HEK293 (cell line): ENCODE data around the gene GNB5.

Experiments
- CTCF ChIA-PET: fragments of 350-600 bp; formaldehyde crosslinking; extraction: SDS; loops from one replicate; lab custom pipeline; 2021; ENCODE audit warnings: antibody characterized with exemption; lab: Yijun Ruan, JAX
- POLR2A ChIA-PET: fragments of 300-600 bp; formaldehyde crosslinking; extraction: SDS; loops from one replicate; lab custom pipeline; 2020; ENCODE audit warnings: antibody characterized with exemption, inconsistent platforms; lab: Yijun Ruan, JAX
- H3K27ac ChIP-seq: fragments of 200-500 bp; sonication (Bioruptor generic); 2 replicates; pipeline ENCODE4 v1.5.1; 2014; ENCODE audit warnings: low read depth, low read length, control low read depth, inconsistent platforms; ENCODE audit errors: extremely low read depth
- H3K36me3 ChIP-seq, 2 experiments: fragments of 200-500 bp in 1 of 2; sonication (Bioruptor generic) in 1 of 2; 1 replicate in 1 of 2; 2 replicates in 1 of 2; pipeline ENCODE4 v1.5.1; 2014 to 2017; ENCODE audit warnings: inconsistent platforms in 2 of 2, low read length in 2 of 2; ENCODE audit not compliant: control insufficient read depth in 2 of 2, insufficient read depth in 1 of 2
- H3K4me1 ChIP-seq: fragments of 200-500 bp; sonication (Bioruptor generic); 2 replicates; pipeline ENCODE4 v1.5.1; 2014; ENCODE audit warnings: mild to moderate bottlenecking, low read length, inconsistent platforms; ENCODE audit not compliant: control insufficient read depth, insufficient read depth
- H3K4me3 ChIP-seq: 2 replicates; pipeline ENCODE4 v1.5.1; 2011; ENCODE audit warnings: low read depth, mild to moderate bottlenecking, control low read depth, low read length, moderate library complexity
- H3K9me3 ChIP-seq: fragments of 200-500 bp; sonication (Bioruptor generic); 2 replicates; pipeline ENCODE4 v1.5.1; 2014; ENCODE audit warnings: low read depth, low read length, inconsistent platforms; ENCODE audit not compliant: control insufficient read depth, insufficient read depth
- REPIN1 ChIP-seq: fragments of 450-650 bp; formaldehyde crosslinking; IDR thresholded peaks from 2 replicates; pipeline ENCODE4 v1.5.1; 2017; ENCODE audit warnings: missing biosample characterization, missing genetic modification characterization, low read depth
- ZEB2 ChIP-seq: fragments of 450-650 bp; formaldehyde crosslinking; IDR thresholded peaks from 2 replicates; pipeline ENCODE4 v1.5.1; 2016; ENCODE audit warnings: missing biosample characterization, missing genetic modification characterization
- ZFP37 ChIP-seq: fragments of 450-650 bp; formaldehyde crosslinking; IDR thresholded peaks from 2 replicates; pipeline ENCODE4 v1.5.1; 2016; ENCODE audit warnings: missing biosample characterization, missing genetic modification characterization
- ZNF133 ChIP-seq: fragments of 450-650 bp; formaldehyde crosslinking; IDR thresholded peaks from 2 replicates; pipeline ENCODE4 v1.5.1; 2016; ENCODE audit warnings: missing biosample characterization, missing genetic modification characterization
- ZNF184 ChIP-seq: fragments of 450-650 bp; IDR thresholded peaks from 2 replicates; pipeline ENCODE4 v1.5.1; 2018; ENCODE audit warnings: missing biosample characterization, mild to moderate bottlenecking, missing genetic modification characterization
- ZNF350 ChIP-seq: fragments of 450-650 bp; formaldehyde crosslinking; IDR thresholded peaks from 2 replicates; pipeline ENCODE4 v1.5.0; 2017; ENCODE audit warnings: missing biosample characterization, mild to moderate bottlenecking, missing genetic modification characterization
- ZNF530 ChIP-seq: fragments of 450-650 bp; formaldehyde crosslinking; IDR thresholded peaks from 2 replicates; pipeline ENCODE4 v1.5.1; 2016; ENCODE audit warnings: low read depth, missing biosample characterization, missing genetic modification characterization
- ZNF621 ChIP-seq: fragments of 450-650 bp; formaldehyde crosslinking; IDR thresholded peaks from 2 replicates; pipeline ENCODE4 v1.5.1; 2017; ENCODE audit warnings: missing biosample characterization, missing genetic modification characterization
- ZNF658 ChIP-seq: fragments of 450-650 bp; formaldehyde crosslinking; IDR thresholded peaks from 2 replicates; pipeline ENCODE4; 2016; ENCODE audit warnings: missing biosample characterization, missing genetic modification characterization
- ZNF664 ChIP-seq: fragments of 450-650 bp; formaldehyde crosslinking; IDR thresholded peaks from 2 replicates; pipeline ENCODE4 v1.5.1; 2016; ENCODE audit warnings: missing biosample characterization, missing genetic modification characterization
- ZNF747 ChIP-seq: fragments of 450-650 bp; formaldehyde crosslinking; IDR thresholded peaks from 2 replicates; pipeline ENCODE4 v1.5.1; 2016; ENCODE audit warnings: missing biosample characterization, missing genetic modification characterization
- TF ChIP-seq, protein P1 (sequence below): IDR thresholded peaks from 2 replicates; pipeline ENCODE4 v1.6.1; 2011; ENCODE audit warnings: mild to moderate bottlenecking, low read depth, low read length, borderline replicate concordance
- TF ChIP-seq, protein P2 (sequence below): fragments of 450-650 bp; formaldehyde crosslinking; IDR thresholded peaks from 2 replicates; pipeline ENCODE4 v1.5.1; 2016; ENCODE audit warnings: missing biosample characterization, missing genetic modification characterization, borderline replicate concordance
- TF ChIP-seq, protein P3 (sequence below): fragments of 450-650 bp; formaldehyde crosslinking; IDR thresholded peaks from 2 replicates; pipeline ENCODE4 v1.5.1; 2016; ENCODE audit warnings: missing biosample characterization, missing genetic modification characterization
- TF ChIP-seq, protein P4 (sequence below): fragments of 450-650 bp; formaldehyde crosslinking; IDR thresholded peaks from 2 replicates; pipeline ENCODE4 v1.5.1; 2017; ENCODE audit warnings: missing biosample characterization, missing genetic modification characterization
- TF ChIP-seq, protein P5 (sequence below): fragments of 450-650 bp; IDR thresholded peaks from 2 replicates; pipeline ENCODE4 v1.5.1; 2018; ENCODE audit warnings: missing biosample characterization, mild to moderate bottlenecking, missing genetic modification characterization
- TF ChIP-seq, protein P6 (sequence below): sonication (generic); formaldehyde crosslinking; IDR thresholded peaks from 2 replicates; pipeline ENCODE4 v1.8.1; 2022; ENCODE audit warnings: mild to moderate bottlenecking, moderate library complexity, missing genetic modification reagents
- TF ChIP-seq, protein P7 (sequence below): fragments of 450-650 bp; formaldehyde crosslinking; IDR thresholded peaks from 2 replicates; pipeline ENCODE4 v1.5.1; 2016; ENCODE audit warnings: missing biosample characterization, missing genetic modification characterization, borderline replicate concordance

The GNB5 gene

DNA sequence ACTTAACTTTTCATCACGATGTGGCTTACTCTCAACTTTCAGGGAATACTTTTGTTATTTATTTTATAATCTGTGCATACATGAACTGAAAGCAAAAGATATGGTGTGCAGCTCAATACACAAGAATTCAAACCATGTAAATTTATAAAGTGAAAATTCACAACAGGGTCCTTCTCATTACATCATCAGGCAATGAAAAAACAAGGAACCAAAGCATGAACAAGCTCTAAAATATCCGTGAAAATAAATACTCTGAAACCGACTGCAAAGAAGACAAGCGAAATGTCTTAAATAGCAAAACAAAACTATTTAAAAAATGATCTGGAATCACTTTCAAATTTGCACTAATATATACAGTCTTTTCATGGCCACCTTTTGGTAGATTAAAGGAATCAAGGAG, 28.9 kb downstream of the GNB5 start:
- peaks cover 0 to 3% of the 10 kb centered on the region in 2 experiments; a peak in 1 of 3 replicates for H3K36me3 ChIP-seq
- no peaks in the 10 kb centered on the region for H3K4me1 ChIP-seq
- H3K27ac ChIP-seq = no peak overlapping the region
- CTCF ChIA-PET = interaction anchor here (0.6 to 0.7 kb wide), 2 partner anchors 12 to 924 kb away, joined by 4 read pairs; no protein-coding TSS in a partner anchor
- POLR2A ChIA-PET = no interaction called here
- no peak for TF ChIP-seq ZNF747 (tag by site-specific recombination)
- no peak for TF ChIP-seq ZNF184 (tag by site-specific recombination)
- TF ChIP-seq, protein P1, sequence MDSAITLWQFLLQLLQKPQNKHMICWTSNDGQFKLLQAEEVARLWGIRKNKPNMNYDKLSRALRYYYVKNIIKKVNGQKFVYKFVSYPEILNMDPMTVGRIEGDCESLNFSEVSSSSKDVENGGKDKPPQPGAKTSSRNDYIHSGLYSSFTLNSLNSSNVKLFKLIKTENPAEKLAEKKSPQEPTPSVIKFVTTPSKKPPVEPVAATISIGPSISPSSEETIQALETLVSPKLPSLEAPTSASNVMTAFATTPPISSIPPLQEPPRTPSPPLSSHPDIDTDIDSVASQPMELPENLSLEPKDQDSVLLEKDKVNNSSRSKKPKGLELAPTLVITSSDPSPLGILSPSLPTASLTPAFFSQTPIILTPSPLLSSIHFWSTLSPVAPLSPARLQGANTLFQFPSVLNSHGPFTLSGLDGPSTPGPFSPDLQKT = no peak
- no peak for TF ChIP-seq ZNF664 (tag by site-specific recombination)
- no peak for TF ChIP-seq ZFP37 (tag by site-specific recombination)
- TF ChIP-seq ZNF133 (tag by site-specific recombination) = no peak
- TF ChIP-seq, protein P2, sequence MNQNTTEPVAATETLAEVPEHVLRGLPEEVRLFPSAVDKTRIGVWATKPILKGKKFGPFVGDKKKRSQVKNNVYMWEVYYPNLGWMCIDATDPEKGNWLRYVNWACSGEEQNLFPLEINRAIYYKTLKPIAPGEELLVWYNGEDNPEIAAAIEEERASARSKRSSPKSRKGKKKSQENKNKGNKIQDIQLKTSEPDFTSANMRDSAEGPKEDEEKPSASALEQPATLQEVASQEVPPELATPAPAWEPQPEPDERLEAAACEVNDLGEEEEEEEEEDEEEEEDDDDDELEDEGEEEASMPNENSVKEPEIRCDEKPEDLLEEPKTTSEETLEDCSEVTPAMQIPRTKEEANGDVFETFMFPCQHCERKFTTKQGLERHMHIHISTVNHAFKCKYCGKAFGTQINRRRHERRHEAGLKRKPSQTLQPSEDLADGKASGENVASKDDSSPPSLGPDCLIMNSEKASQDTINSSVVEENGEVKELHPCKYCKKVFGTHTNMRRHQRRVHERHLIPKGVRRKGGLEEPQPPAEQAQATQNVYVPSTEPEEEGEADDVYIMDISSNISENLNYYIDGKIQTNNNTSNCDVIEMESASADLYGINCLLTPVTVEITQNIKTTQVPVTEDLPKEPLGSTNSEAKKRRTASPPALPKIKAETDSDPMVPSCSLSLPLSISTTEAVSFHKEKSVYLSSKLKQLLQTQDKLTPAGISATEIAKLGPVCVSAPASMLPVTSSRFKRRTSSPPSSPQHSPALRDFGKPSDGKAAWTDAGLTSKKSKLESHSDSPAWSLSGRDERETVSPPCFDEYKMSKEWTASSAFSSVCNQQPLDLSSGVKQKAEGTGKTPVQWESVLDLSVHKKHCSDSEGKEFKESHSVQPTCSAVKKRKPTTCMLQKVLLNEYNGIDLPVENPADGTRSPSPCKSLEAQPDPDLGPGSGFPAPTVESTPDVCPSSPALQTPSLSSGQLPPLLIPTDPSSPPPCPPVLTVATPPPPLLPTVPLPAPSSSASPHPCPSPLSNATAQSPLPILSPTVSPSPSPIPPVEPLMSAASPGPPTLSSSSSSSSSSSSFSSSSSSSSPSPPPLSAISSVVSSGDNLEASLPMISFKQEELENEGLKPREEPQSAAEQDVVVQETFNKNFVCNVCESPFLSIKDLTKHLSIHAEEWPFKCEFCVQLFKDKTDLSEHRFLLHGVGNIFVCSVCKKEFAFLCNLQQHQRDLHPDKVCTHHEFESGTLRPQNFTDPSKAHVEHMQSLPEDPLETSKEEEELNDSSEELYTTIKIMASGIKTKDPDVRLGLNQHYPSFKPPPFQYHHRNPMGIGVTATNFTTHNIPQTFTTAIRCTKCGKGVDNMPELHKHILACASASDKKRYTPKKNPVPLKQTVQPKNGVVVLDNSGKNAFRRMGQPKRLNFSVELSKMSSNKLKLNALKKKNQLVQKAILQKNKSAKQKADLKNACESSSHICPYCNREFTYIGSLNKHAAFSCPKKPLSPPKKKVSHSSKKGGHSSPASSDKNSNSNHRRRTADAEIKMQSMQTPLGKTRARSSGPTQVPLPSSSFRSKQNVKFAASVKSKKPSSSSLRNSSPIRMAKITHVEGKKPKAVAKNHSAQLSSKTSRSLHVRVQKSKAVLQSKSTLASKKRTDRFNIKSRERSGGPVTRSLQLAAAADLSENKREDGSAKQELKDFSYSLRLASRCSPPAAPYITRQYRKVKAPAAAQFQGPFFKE (tag by site-specific recombination) = no peak
- TF ChIP-seq, protein P3, sequence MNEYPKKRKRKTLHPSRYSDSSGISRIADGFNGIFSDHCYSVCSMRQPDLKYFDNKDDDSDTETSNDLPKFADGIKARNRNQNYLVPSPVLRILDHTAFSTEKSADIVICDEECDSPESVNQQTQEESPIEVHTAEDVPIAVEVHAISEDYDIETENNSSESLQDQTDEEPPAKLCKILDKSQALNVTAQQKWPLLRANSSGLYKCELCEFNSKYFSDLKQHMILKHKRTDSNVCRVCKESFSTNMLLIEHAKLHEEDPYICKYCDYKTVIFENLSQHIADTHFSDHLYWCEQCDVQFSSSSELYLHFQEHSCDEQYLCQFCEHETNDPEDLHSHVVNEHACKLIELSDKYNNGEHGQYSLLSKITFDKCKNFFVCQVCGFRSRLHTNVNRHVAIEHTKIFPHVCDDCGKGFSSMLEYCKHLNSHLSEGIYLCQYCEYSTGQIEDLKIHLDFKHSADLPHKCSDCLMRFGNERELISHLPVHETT (tag by site-specific recombination) = no peak
- no peak for TF ChIP-seq REPIN1 (tag by site-specific recombination)
- TF ChIP-seq, protein P4, sequence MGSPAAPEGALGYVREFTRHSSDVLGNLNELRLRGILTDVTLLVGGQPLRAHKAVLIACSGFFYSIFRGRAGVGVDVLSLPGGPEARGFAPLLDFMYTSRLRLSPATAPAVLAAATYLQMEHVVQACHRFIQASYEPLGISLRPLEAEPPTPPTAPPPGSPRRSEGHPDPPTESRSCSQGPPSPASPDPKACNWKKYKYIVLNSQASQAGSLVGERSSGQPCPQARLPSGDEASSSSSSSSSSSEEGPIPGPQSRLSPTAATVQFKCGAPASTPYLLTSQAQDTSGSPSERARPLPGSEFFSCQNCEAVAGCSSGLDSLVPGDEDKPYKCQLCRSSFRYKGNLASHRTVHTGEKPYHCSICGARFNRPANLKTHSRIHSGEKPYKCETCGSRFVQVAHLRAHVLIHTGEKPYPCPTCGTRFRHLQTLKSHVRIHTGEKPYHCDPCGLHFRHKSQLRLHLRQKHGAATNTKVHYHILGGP (tag by site-specific recombination) = no peak
- H3K9me3 ChIP-seq = no peaks in the 10 kb centered on the region
- H3K4me3 ChIP-seq = no peak overlapping the region

DNA sequence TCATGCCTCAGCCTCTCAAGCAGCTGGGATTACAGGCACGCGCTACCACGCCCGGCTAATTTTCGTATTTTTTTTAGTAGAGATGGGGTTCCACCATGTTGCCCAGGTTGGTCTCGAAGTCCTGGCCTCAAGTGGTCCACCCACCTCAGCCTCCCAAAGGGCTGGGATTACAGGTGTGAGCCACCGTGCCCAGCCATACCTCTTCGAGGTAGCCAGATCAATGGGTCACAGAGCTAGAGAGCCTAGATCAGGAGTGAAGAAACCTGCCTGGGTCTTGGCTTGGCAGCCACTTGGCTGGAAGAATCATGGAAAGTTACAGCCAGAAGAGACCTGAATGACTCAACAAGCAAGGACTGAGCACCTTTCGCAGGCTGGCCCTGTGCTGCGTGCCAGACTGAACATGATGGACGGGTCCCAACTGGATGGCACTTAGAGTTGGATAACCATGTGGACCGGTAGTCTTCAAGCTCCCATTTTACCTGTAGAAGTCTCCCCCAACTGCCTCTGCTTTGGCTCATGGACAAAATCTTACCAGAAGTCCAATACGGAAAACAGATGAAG, 29.7 kb downstream of the GNB5 start:
- ChIA-PET POLR2A (no interaction called here), CTCF (no interaction called here)
- H3K4me3 ChIP-seq = no peak overlapping the region
- H3K36me3 ChIP-seq = peaks cover 0 to 3% of the 10 kb centered on the region in 2 experiments; a peak in 1 of 3 replicates
- H3K4me1 ChIP-seq = no peaks in the 10 kb centered on the region
- H3K27ac ChIP-seq = no peak overlapping the region
- H3K9me3 ChIP-seq = no peaks in the 10 kb centered on the region
- TF ChIP-seq ZNF530 (tag by site-specific recombination) (no peak), ZNF658 (no peak), ZEB2 (tag by site-specific recombination) (no peak), ZNF621 (tag by site-specific recombination) (no peak), ZNF350 (tag by site-specific recombination) (no peak)
- TF ChIP-seq, protein P5, sequence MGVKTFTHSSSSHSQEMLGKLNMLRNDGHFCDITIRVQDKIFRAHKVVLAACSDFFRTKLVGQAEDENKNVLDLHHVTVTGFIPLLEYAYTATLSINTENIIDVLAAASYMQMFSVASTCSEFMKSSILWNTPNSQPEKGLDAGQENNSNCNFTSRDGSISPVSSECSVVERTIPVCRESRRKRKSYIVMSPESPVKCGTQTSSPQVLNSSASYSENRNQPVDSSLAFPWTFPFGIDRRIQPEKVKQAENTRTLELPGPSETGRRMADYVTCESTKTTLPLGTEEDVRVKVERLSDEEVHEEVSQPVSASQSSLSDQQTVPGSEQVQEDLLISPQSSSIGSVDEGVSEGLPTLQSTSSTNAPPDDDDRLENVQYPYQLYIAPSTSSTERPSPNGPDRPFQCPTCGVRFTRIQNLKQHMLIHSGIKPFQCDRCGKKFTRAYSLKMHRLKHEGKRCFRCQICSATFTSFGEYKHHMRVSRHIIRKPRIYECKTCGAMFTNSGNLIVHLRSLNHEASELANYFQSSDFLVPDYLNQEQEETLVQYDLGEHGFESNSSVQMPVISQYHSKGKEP = no peak
- TF ChIP-seq, protein P6, sequence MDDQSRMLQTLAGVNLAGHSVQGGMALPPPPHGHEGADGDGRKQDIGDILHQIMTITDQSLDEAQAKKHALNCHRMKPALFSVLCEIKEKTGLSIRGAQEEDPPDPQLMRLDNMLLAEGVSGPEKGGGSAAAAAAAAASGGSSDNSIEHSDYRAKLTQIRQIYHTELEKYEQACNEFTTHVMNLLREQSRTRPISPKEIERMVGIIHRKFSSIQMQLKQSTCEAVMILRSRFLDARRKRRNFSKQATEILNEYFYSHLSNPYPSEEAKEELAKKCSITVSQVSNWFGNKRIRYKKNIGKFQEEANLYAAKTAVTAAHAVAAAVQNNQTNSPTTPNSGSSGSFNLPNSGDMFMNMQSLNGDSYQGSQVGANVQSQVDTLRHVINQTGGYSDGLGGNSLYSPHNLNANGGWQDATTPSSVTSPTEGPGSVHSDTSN (CRISPR knock-in tag) = no peak
- TF ChIP-seq, protein P7, sequence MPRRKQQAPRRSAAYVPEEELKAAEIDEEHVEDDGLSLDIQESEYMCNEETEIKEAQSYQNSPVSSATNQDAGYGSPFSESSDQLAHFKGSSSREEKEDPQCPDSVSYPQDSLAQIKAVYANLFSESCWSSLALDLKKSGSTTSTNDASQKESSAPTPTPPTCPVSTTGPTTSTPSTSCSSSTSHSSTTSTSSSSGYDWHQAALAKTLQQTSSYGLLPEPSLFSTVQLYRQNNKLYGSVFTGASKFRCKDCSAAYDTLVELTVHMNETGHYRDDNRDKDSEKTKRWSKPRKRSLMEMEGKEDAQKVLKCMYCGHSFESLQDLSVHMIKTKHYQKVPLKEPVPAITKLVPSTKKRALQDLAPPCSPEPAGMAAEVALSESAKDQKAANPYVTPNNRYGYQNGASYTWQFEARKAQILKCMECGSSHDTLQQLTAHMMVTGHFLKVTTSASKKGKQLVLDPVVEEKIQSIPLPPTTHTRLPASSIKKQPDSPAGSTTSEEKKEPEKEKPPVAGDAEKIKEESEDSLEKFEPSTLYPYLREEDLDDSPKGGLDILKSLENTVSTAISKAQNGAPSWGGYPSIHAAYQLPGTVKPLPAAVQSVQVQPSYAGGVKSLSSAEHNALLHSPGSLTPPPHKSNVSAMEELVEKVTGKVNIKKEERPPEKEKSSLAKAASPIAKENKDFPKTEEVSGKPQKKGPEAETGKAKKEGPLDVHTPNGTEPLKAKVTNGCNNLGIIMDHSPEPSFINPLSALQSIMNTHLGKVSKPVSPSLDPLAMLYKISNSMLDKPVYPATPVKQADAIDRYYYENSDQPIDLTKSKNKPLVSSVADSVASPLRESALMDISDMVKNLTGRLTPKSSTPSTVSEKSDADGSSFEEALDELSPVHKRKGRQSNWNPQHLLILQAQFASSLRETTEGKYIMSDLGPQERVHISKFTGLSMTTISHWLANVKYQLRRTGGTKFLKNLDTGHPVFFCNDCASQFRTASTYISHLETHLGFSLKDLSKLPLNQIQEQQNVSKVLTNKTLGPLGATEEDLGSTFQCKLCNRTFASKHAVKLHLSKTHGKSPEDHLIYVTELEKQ = no peak
